ENCODE results near the gene ADD3.

Gene ADD3

DNA sequence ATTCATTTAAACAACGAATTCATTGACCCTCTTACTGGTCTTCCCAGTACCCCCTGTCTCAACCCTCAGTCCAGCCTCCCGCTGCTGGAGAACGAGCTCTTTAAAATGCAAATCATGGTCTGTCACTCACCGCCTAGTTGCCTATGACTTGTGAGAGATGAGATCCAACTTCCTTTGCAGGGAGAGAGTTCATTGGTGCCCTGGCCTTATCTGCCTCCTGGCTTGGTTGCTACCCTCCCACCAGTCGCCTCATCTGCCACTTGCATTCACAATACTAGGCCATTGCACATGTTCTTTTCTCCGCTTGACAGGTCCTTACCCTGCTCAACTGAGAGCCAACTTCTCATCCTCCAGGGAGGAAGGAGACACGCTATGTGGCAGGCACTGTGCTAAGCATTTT lies 145.6 kb downstream of the ADD3 start:
- DNase-seq (ENCODE audit: low read depth), result no peak

DNA sequence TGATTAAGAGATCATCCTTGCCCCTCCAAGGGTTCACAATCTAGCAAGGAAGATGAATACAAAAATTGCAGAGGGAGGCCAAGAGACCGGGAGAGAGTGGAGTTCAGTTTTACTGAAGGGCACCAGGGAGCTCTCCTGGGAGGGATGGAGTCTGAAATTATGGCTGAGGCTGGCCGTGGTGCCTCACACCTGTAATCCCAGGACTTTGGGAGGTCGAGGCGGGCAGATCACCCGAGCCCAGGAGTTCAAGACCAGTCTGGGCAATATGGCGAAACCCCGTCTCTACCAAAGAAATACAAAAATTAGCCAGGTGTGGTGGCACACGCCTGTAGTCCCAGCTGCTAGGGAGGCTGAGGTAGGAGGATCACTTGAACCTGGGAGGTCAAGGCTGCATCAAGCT lies 148.3 kb downstream of the ADD3 start:
- no peak for DNase-seq (ENCODE audit: low read depth)

DNA sequence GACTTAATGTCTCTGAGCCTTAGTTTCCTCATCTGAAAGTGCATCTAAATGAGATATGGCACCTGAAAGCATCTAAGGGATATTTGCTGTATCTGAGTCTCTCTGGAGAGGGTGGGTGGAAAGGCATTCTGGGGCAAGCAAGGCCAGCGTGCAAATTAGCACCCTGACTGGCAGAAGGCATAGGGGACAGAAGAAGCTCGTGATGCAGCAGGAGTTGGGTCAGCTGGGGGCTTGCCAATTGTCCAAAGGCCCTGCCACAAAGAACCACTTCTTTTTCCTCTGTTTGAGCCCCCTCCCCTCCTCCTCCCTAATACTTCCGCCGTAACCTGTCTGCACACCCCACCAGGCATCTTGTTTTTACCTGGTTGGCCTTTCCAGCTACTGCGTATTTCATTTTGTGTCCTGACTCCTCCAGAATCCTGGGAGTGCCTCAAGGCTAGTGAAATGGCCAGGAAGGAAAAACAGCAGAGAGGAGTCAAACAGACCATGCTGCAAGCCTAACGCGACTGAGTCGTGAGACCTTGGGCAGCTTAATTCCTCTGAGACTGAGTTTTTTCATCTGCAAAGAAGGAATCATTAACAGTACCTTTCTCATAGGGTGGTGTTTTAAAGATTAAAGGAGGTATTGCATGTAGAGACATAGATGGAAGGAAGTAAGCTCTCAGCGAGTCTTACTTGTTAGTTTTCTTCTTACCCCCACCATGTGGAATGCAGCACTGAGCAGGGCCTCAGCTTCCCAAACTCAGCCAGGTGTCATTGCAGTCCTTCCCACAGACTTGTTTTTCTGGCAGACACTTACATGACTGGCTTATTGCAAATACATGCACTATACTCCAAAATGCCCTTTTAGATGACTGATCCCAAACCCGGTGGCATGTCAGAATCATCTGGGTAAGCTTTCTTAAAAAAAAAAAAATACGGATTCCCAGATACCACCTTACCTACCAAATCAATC lies 150.5 kb downstream of the ADD3 start:
- no peak for DNase-seq (ENCODE audit: low read depth)

DNA sequence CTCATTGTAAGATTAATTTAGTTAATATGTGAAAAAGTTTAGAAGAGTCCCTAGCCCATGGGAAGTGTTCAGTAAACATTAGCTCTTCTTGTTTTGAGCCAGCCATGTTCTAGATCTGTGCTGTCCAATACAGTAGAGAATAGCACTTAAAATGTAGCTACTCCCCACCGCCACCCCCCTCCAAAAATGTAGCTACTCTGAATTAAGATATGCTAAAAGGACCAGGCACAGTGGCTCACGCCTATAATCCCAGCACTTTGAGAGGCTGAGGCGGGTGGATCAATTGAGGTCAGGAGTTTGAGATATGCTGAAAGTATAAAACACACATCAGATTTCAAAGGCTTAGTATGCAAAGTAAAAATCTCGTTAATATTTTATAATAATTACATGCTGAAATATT lies 152.3 kb downstream of the ADD3 start:
- no peak for DNase-seq (ENCODE audit: low read depth)

DNA sequence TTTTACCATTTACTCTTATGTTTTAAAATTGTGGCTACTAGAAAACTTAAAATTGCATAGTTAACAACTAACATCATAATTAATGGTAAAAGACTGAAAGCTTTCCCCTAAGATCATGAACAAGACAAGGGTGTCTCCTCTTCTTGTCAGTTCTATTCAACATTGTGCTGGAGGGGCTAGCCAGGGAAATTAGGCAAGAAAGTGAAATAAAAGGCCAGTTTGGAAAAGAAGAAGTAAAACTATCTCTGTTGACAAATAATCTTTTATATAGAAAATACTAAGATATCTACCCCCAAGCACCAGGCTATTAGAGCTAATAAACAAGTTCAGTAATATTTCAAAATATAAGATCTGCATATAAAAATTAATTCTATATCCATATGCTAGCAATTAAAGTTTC lies 152.7 kb downstream of the ADD3 start:
- no peak for DNase-seq (ENCODE audit: low read depth)

DNA sequence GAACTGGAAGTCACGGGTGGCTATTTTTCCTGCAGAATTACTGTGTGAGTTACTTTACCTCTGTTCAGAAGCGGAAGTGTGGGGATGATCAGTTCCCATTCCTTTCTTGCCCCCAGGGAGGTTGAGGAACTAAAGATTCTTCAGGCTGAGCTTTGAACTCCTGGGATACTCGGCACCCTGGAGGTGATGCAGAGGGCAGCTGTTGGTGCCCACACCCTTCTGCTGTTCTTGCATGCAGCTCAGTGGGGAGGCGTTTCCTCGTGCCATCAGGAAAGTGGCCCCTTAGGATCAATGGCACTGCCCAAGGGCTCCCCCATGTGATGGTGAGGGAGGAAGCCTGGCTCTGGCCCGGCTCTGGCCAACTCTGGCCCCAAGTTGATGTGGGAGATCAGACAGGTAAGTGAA lies 155.0 kb downstream of the ADD3 start:
- DNase-seq (ENCODE audit: low read depth), result no peak

DNA sequence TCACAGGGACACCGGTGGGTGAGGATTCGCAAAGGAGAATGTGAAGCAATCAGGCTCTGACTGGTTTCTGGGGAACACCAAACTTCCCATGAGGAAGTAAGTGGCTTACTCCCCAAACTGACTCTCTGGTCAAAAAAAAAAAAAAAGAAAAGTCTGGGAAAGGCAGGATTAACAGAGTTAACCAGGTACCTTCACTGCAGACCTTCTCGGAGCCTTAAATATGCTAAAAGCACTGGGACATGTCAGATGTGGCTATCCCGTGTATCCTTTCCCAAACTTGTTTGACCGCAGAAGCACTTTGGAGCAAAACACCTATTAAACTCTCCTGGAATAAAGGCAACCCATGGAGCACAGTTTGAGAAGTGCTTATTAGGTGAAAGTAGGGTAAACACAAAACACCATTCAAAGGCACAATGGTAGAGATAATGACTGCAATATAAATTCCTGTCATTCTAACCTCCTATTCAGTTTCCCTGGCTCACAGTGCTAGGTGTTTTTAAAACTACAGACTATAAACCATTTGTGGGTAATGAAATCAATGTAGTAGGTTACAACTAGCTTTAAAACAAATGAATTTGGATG lies 155.5 kb downstream of the ADD3 start:
- no peak for DNase-seq (ENCODE audit: low read depth)

DNA sequence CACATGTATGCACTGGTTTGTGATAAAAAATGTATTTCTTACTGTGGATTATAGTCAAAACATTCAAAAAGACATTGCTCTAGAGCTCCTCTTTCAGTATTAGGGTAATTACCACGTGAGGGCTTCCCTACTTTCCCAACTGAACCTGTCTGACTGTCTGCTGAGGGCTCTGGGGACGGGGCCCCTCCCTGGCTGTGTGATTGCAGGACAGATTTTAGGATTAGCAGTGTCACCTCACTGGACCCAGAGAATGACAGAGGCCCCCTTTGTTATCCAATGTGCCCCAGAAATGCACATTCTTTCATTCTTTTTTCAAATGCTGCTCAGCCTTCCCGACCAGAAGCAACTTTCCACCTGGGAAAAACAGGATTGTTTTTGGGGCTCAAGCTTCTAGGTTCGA lies 156.1 kb downstream of the ADD3 start:
- no peak for DNase-seq (ENCODE audit: low read depth)

DNA sequence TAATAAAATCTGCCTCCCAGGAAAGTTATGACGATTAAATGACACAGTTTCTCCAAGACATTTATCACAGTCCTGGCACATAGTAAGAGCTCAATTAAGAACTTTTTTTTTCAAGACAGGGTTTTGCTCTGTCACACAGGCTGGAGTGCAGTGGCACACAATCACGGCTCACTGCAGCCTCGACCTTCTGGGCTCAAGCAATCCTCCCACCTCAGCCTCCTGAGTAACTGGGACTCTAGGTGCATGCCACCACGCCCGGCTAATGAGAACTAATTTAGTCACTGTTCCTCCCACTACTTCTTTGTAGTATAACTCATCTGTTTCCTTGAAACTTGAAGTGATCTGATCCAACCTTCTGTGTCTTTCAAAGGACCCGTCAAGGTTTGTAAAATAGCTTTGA lies 157.5 kb downstream of the ADD3 start:
- no peak for DNase-seq (ENCODE audit: low read depth)

DNA sequence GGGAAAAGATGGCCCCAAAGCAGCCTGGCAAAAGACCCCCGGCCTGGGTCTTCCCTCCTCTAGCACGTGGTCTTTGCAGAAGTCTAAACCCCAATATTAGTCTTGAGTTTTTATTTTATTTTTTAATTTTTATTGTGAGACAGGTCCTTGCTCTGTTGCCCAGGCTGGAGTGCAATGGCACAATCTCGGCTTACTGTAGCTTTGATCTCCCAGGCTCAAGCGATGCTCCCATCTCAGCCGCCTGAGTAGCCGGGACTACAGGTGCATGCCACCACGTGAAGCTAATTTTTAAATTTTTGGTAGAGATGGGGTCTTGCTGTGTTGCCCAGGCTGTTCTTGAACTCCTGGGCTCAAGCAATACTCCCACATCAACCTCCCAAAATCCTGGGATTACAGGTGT lies 159.4 kb downstream of the ADD3 start:
- DNase-seq (ENCODE audit: low read depth), result no peak

DNA sequence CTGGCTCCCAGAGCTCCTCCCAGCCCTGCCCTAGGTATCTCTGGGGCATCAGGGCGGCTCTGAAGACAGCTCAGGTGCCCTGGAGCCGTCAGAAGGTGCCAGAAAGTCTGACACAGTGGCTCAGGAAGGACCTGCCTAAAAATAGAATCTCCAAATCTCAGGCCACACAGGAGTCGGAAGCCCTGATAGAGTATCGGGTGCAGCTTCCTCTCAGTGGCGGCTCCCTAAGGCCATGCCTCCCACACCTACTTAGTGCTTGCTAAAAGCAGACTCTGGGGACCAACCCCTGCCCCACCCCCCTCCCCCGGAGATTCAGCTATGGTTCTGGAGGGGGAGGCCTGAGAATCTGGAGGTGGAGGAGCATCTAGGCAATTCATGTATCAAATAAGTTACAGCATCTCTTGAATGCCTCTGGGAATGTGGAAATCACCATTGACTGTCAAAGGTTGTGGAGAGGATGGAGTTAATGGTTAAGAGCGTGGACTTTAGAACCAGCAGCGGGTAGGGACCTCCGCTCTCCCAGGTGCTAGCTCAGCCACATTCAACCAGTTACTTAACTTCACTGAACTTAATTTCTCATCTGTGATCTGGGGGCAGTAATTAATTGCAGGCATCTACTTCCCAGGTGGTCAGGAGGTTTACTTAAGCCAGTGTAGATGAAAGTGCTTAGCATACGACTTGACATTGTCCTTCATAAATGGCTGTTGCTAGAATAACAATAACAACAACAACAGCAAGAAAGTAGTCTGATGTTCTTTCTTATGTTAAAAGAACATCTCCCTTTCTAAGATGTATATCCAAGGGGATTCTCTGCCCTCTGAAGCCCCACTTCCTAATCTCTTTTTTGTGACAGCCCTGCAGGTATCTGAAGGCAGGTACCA lies 161.1 kb downstream of the ADD3 start:
- DNase-seq (ENCODE audit: low read depth), result no peak

DNA sequence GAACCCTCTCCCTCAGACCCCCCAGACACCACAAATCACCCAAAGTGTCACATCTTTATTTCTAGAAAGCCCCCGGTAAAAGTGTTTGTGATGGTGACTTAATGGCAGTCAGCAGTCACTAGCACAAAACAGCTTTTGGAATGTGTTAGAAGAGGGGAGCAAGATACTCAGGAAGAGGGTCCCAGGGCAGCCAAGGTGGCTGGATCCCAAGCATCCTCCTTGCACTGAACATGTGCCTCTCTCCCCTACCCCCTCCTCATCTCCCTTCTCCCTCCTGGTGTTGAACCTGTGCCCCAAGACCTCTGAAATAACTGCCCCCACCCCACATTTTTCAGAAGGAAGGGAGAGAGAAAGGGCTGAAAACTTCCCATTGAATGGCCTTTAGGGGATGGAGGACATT lies 161.8 kb downstream of the ADD3 start:
- no peak for DNase-seq (ENCODE audit: low read depth)

DNA sequence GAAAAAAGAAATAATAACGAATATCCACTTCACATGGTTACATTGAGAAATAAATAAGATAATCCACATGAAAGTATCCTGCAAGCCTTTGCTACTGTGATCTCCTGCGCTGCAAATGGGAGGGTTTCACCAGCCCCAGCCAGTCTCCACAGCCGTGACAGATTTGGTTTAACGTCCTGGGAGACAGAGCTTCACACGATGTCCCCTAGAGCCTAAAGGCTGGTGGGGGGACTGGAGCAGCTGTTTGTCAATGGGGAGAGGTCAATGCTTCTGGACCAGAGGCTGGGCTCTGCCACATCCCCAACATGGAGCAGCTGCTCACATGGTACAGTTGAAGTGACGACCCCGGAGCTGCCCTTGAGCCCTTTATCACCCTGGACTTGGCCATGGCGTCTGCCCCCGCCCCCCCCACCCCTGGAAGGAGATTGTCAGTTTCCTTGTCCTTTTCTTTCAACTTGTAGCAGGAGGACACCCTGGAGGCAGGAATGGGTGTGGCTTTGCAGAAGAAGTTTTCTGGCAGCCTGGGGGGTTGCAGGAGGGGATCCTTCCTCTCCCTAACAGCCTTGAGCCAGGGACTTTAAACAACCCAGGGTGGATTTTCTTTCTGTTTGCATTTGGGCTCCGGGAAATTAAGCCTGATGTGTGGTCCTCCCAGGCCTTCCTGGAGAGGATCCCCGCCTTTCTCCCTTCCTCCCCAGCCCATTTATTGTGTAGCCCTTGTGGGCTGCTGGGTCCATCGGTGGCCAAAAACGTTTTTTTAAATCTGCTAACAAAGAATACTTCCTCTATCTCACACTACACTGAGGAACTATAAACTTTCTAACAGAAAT lies 162.6 kb downstream of the ADD3 start:
- DNase-seq (ENCODE audit: low read depth), result no peak

DNA sequence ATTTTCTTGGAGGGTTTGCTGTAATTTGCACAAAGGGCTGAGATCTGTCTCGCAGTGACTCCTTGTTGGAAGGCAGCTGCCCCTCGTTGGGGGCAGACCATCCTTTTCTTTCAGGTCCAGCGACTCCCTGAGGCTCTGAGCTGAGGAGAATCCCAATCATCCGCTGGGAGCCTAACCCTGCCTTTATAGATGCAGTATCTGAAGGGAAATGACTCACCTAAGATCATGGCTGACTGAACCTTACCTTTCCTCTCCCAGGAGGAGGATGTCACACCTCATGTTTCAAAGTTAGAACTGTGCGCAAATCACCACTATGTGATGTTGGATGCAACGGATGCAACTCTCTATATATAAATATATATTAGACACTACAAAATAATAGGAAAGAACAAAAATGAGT lies 163.2 kb downstream of the ADD3 start:
- DNase-seq (ENCODE audit: low read depth), result no peak

DNA sequence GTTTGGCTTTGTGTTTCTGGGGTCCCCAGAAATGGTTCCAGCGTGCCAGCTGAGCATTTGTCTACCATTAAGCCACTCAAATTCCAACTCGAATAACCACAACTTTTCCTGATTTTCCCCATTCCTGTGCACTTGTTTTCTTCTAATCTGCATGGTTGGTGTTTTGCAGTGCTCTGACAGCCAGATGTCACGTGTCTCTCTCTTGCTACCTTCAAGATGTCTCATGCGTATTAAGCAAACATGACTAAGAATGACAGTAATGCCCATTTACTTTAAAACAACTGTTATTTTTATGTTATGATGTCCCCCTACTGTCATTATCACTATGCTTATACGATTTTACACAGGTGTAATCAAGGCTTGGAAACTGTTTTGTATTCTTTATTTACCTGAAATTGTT lies 164.4 kb downstream of the ADD3 start:
- no peak for DNase-seq (ENCODE audit: low read depth)

DNA sequence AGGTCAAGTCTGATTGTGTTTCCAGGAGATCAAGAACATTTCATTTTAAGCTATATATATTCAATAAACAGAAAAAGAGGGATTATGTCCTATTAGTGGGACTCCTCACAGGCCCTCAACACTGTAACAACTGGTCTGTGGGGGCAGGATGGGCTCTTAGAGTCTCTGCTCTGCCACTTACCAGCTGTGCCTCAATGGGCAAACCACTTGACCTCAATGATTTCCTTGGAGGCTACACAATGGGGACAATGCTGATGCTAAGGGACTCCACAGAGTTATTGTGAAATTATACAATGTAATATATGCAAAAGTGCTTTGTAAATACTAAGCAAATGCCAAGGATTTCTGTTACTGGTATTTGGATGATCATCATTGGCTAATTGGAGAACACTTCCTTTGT lies 166.4 kb downstream of the ADD3 start:
- DNase-seq (ENCODE audit: low read depth), result no peak

DNA sequence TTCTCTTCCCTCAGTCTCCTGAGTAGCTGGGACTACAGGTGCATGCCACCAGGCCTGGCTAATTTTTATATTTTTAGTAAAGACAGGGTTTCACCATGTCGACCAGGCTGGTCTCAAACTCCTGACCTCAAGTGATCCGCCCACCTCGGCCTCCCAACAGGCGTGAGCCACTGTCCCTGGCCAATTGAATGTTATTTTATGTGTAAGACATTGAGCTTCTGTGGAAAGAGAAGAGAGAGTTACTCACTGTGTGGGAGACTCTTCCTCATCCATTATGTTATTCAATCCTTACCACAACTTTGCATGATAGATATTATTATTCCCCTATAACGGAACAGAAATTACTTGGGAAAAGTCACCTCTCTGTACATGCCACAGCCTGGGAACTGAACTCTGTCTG lies 167.0 kb downstream of the ADD3 start:
- DNase-seq (ENCODE audit: low read depth), result no peak

DNA sequence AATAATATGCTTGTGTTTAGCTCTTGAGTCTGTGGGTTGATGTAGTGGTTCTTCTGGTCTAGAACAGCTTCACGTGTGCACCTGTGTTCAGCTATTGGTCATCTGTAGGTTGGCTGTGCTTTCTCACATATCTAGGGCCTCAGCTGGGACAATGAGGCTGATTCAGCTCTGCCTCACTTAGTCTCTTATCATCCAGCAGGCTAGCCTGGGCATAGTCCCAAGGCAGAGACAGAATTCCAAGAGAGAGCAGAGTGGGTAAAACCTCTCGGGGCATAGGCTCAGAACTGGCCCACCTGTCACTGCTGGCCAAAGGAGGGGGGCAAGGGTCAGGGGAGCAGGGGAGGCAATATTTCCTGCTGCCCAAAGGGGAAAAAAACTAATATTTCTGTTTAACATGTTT lies 167.6 kb downstream of the ADD3 start:
- peak; percentile 6 for DNase-seq (ENCODE audit: low read depth)

DNA sequence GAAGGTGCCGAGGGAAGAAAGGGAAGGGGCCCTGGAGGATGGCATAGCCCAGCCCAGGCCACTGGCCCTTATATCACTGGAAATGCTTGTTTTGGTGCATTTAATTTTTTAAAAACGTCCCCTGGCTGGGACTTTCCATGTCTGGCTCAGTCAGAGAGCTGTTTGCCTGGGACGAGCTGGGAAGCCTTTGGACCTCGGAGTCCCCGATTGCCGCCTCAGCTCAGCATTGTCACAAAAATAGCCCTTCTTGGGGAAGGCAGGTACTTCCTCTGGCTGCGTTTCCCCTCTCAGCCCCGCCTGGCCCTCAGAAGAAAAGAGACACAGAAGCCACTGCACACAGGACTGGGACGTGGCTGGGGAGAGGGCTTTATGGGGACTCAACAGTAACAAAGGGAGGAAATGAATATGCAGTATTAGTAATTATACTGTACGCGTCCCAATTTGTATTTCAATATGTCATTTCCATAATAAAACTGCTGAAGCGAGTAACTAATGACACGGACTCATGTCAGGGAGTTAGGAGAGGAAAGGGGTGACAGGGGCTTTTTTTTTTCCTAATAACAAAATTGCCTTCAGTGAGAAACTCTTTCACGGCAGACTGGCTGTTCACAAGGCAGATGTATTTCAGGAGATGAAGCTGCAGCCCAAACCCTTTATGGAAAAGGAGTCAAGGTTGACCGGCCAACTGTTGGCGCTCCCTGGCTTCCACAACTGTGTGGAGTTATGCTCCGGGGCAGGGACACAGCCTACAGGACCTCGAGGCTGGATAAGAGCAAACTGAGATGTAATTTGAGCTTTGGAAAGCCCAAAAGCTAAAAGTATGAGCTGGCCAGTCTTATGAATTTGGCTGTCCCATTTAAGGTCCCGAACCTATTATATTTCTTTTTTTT lies 168.6 kb downstream of the ADD3 start:
- DNase-seq (ENCODE audit: low read depth), result no peak

DNA sequence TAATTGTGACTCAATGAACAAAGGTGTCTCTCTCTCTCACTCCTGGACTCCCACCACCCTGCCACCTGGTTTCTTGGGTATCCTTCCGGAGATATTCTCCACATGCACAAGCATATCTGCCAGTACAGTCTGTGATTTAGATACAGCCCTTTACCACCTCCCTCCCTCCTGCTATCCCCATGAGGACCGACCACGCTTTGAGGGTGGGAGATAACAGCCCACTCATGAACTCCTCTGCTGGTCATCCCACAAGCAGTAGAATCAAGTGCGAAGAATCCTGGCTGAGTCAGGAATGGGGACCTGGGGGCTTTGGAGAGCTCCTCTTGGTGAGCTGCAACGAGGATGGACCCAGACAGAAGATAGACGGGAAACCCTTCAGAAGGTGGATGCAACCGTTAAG lies 171.4 kb downstream of the ADD3 start:
- no peak for DNase-seq (ENCODE audit: low read depth)

DNA sequence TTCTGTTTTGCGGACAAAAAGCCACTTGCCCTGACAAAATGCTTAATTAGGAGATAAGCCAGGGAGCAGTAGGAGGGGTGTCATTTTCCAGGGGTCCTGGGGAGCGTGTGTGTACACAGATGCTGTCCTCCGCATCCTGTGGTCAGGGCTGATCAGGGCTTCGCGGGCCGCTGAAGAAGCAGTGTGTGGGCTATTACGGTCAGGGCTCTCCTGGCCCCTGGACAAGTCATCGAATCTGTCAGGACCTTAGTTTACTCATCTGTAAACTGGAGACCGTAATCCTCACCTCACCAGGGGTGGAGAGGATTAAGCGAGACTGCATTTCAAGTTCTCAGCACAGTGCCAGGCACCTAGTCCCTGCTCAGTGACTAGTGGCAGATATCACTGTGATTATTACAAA lies 173.7 kb downstream of the ADD3 start:
- DNase-seq (ENCODE audit: low read depth), result no peak

All from non-pigmented ciliary epithelial cell (primary cell).